ENCODE data around the gene PDLIM4.

The PDLIM4 gene

GRCh38 chr5:132229236-132229635 lies 28.3 kb upstream of the PDLIM4 start:
- DNase-seq, result no peak
- Mint-ChIP-seq H3K9me3 (no peaks in the 10 kb centered on the region), H3K27me3 (ENCODE audit: low read depth, poor library complexity) (peaks cover 34% of the 10 kb centered on the region), H3K4me3 (peak overlapping the region; percentile 74), H3K36me3 (ENCODE audit: low read depth) (no peaks in the 10 kb centered on the region), H3K27ac (no peak overlapping the region), H3K4me1 (peaks cover 41% of the 10 kb centered on the region)
- TF ChIP-seq CTCF (IDR thresholded peaks at IDR 0.05), result no peak

GRCh38 chr5:132230871-132231270 lies 26.6 kb upstream of the PDLIM4 start:
- H3K4me1 Mint-ChIP-seq, result peaks cover 27% of the 10 kb centered on the region
- H3K9me3 Mint-ChIP-seq, result no peaks in the 10 kb centered on the region
- no peak overlapping the region for H3K4me3 Mint-ChIP-seq
- H3K27me3 Mint-ChIP-seq (ENCODE audit: low read depth, poor library complexity), result peaks cover 32% of the 10 kb centered on the region
- no peaks in the 10 kb centered on the region for H3K36me3 Mint-ChIP-seq (ENCODE audit: low read depth)
- H3K27ac Mint-ChIP-seq, result no peak overlapping the region
- no peak for TF ChIP-seq CTCF (IDR thresholded peaks at IDR 0.05)
- DNase-seq, result no peak

GRCh38 chr5:132232465-132232864 lies 25.0 kb upstream of the PDLIM4 start:
- H3K4me1 Mint-ChIP-seq, result peaks cover 18% of the 10 kb centered on the region
- H3K27ac Mint-ChIP-seq, result no peak overlapping the region
- TF ChIP-seq CTCF (IDR thresholded peaks at IDR 0.05), result no peak
- no peaks in the 10 kb centered on the region for H3K36me3 Mint-ChIP-seq (ENCODE audit: low read depth)
- H3K27me3 Mint-ChIP-seq (ENCODE audit: low read depth, poor library complexity), result peaks cover 24% of the 10 kb centered on the region
- H3K9me3 Mint-ChIP-seq, result no peaks in the 10 kb centered on the region
- no peak for DNase-seq
- no peak overlapping the region for H3K4me3 Mint-ChIP-seq

GRCh38 chr5:132233081-132233480 lies 24.4 kb upstream of the PDLIM4 start:
- Mint-ChIP-seq H3K36me3 (ENCODE audit: low read depth) (no peaks in the 10 kb centered on the region), H3K27ac (no peak overlapping the region), H3K27me3 (ENCODE audit: low read depth, poor library complexity) (peaks cover 24% of the 10 kb centered on the region), H3K4me1 (peaks cover 18% of the 10 kb centered on the region), H3K4me3 (no peak overlapping the region), H3K9me3 (no peaks in the 10 kb centered on the region)
- no peak for DNase-seq
- no peak for TF ChIP-seq CTCF (IDR thresholded peaks at IDR 0.05)

- no peak for TF ChIP-seq CTCF (IDR thresholded peaks at IDR 0.05)
- Mint-ChIP-seq H3K27ac (no peak overlapping the region), H3K4me1 (peaks cover 15% of the 10 kb centered on the region), H3K9me3 (no peaks in the 10 kb centered on the region), H3K36me3 (ENCODE audit: low read depth) (no peaks in the 10 kb centered on the region), H3K27me3 (ENCODE audit: low read depth, poor library complexity) (peaks cover 24% of the 10 kb centered on the region), H3K4me3 (no peak overlapping the region)
- DNase-seq, result no peak
Observed at GRCh38 chr5:132233811-132234683, 23.4 kb upstream of the PDLIM4 start.

- TF ChIP-seq CTCF (IDR thresholded peaks at IDR 0.05), result no peak
- H3K4me3 Mint-ChIP-seq, result no peak overlapping the region
- peaks cover 18% of the 10 kb centered on the region for H3K27me3 Mint-ChIP-seq (ENCODE audit: low read depth, poor library complexity)
- no peak overlapping the region for H3K27ac Mint-ChIP-seq
- DNase-seq, result no peak
- no peaks in the 10 kb centered on the region for H3K36me3 Mint-ChIP-seq (ENCODE audit: low read depth)
- H3K9me3 Mint-ChIP-seq, result no peaks in the 10 kb centered on the region
- peaks cover 8% of the 10 kb centered on the region for H3K4me1 Mint-ChIP-seq
Observed at GRCh38 chr5:132234684-132235062, 22.8 kb upstream of the PDLIM4 start.

Data from nephron progenitor cell (in vitro differentiated cells).